OCI-LY7 (cell line): ENCODE measurements around the gene ANKRD10. TPM values are rescaled to one million over a fixed set of nuclear protein-coding genes. Genes with fewer than 3 reads are reported as not detected.
A peak's percentile ranks its signal among the peaks of the same experiment; 100 is the strongest.

Source experiments
- BruUV-seq: library from RNA; stranded (reverse); fragments of 400-500 nt; replicated peaks from 2 replicates; lab custom pipeline; 2021; lab: Mats Ljungman, UMichigan
- CTCF ChIA-PET: fragments of 300-600 bp; sonication (Branson Sonifier 250); formaldehyde crosslinking; loops from one replicate; lab custom pipeline; 2022; ENCODE audit warnings: antibody characterized with exemption; ENCODE audit not compliant: unreplicated experiment; lab: Charles Lee
- POLR2A ChIA-PET: fragments of 300-600 bp; sonication (Branson Sonifier 250); formaldehyde crosslinking; loops from one replicate; lab custom pipeline; 2022; ENCODE audit warnings: antibody characterized with exemption; lab: Charles Lee
- DNase-seq: peaks from one replicate; pipeline ENCODE4 v3.0.0-alpha.2; 2015; ENCODE audit warnings: low spot score
- H2AFZ ChIP-seq: fragments of 200-600 bp; sonication (generic), shearing (Covaris generic); 2 replicates; pipeline ENCODE4 v1.6.1; 2014; ENCODE audit warnings: mild to moderate bottlenecking, antibody characterized with exemption, low read length, moderate library complexity
- H3K27ac ChIP-seq: fragments of 200-600 bp; sonication (generic); 2 replicates; pipeline ENCODE4 v1.5.1; 2014; ENCODE audit warnings: mixed run types, low read depth, mild to moderate bottlenecking, moderate library complexity, low read length, inconsistent platforms; ENCODE audit not compliant: poor library complexity, severe bottlenecking
- H3K36me3 ChIP-seq: fragments of 200-600 bp; sonication (generic); 2 replicates; pipeline ENCODE4 v1.6.1; 2014; ENCODE audit warnings: mild to moderate bottlenecking, antibody characterized with exemption, low read length, moderate library complexity, mixed read lengths; ENCODE audit not compliant: insufficient read depth
- H3K4me1 ChIP-seq: fragments of 200-600 bp; sonication (generic); 2 replicates; pipeline ENCODE4 v1.5.1; 2014; ENCODE audit warnings: mild to moderate bottlenecking, low read length; ENCODE audit not compliant: insufficient read depth, poor library complexity, severe bottlenecking
- H3K4me2 ChIP-seq: fragments of 200-600 bp; sonication (generic); 2 replicates; pipeline ENCODE4 v1.6.1; 2014; ENCODE audit warnings: mild to moderate bottlenecking, low read length
- H3K4me3 ChIP-seq: fragments of 200-600 bp; sonication (generic); 2 replicates; pipeline ENCODE4 v1.5.1; 2014; ENCODE audit warnings: mild to moderate bottlenecking, low read depth, low read length; ENCODE audit not compliant: poor library complexity, severe bottlenecking
- H3K79me2 ChIP-seq: fragments of 200-600 bp; sonication (generic); 2 replicates; pipeline ENCODE4 v1.6.1; 2016; ENCODE audit warnings: low read depth, mild to moderate bottlenecking, low read length, moderate library complexity, mixed read lengths; ENCODE audit not compliant: insufficient read depth
- H3K9me2 ChIP-seq: fragments of 200-600 bp; sonication (generic); 2 replicates; pipeline ENCODE4 v1.6.1; 2016; ENCODE audit warnings: mild to moderate bottlenecking, low read length, mixed read lengths; ENCODE audit not compliant: insufficient read depth
- H3K9me3 ChIP-seq: fragments of 200-600 bp; sonication (generic); 2 replicates; pipeline ENCODE4 v1.6.1; 2014; ENCODE audit warnings: mild to moderate bottlenecking, mixed run types, low read length, mixed read lengths
- H4K20me1 ChIP-seq: fragments of 200-600 bp; sonication (generic); 2 replicates; pipeline ENCODE4 v1.6.1; 2014; ENCODE audit warnings: mild to moderate bottlenecking, antibody characterized with exemption, low read length, moderate library complexity, mixed read lengths; ENCODE audit not compliant: insufficient read depth
- EZH2phosphoT487 ChIP-seq: fragments of 200-600 bp; sonication (generic); IDR thresholded peaks from 2 replicates; pipeline ENCODE4 v1.6.1; 2018; ENCODE audit warnings: low read depth, borderline replicate concordance, mild to moderate bottlenecking, mixed run types, antibody characterized with exemption, low read length, moderate library complexity, mixed read lengths
- intact Hi-C: fragments of 100-400 bp; cut with micrococcal nuclease; formaldehyde crosslinking; loops from one replicate; pipeline ENCODE4 v1.10.0; 2022; ENCODE audit not compliant: unreplicated experiment
- total RNA-seq, 2 experiments: library from RNA; depleted of rRNA in 1 of 2; stranded (reverse); fragments of >200 nt in 1 of 2; shearing (Covaris generic) in 1 of 2; gene quantifications; 2 replicates each; pipeline ENCODE4 v1.2.3, GENCODE V29; 2014 to 2022
- TF ChIP-seq, protein P1 (sequence below): fragments of 200-600 bp; sonication (generic); conservative IDR thresholded peaks from 2 replicates; pipeline ENCODE4 v1.5.1; 2014; ENCODE audit warnings: mild to moderate bottlenecking, antibody characterized with exemption, low read length, moderate library complexity, mixed read lengths

ANKRD10 gene
- total RNA-seq, 2 experiments from 2014 or later, result 82.8 to 86.0 TPM

DNA sequence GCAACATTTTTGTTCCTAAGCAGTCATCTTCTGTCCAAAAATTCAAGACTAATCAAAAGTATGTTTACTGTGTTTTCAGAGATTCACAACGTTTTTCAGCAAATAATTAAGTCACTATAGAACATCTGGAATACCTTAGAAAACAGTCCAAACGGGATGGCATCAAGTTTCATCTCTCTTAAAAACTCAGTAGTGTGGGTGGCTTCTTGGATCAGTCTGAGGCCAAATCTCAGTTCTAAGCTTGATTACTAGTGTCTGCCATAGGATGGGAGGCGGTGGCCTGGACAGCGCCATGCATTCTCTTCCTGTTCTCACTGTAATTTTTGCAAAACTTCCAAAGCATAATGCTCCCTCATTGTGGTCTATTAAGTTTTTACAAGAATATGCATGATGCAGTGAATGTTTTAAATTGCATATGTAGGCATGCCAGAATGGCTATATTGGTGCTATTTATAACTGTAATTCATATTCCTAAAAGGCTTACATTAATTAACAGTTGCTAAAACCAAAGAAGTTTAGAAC lies 37.1 kb downstream of the ANKRD10 start:
- intact Hi-C loops, result no loop called here
- no peak overlapping the region for H3K27ac ChIP-seq
- CTCF ChIA-PET, result no interaction called here
- no peaks in the 10 kb centered on the region for H3K9me3 ChIP-seq
- no peak overlapping the region for H2AFZ ChIP-seq
- H3K79me2 ChIP-seq, result no peaks in the 10 kb centered on the region
- H3K36me3 ChIP-seq, result no peaks in the 10 kb centered on the region
- BruUV-seq, result no TSS peak
- POLR2A ChIA-PET, result no interaction called here
- no peak overlapping the region for H3K4me2 ChIP-seq
- no peak for DNase-seq
- TF ChIP-seq EZH2phosphoT487, result no peak
- TF ChIP-seq, protein P1, sequence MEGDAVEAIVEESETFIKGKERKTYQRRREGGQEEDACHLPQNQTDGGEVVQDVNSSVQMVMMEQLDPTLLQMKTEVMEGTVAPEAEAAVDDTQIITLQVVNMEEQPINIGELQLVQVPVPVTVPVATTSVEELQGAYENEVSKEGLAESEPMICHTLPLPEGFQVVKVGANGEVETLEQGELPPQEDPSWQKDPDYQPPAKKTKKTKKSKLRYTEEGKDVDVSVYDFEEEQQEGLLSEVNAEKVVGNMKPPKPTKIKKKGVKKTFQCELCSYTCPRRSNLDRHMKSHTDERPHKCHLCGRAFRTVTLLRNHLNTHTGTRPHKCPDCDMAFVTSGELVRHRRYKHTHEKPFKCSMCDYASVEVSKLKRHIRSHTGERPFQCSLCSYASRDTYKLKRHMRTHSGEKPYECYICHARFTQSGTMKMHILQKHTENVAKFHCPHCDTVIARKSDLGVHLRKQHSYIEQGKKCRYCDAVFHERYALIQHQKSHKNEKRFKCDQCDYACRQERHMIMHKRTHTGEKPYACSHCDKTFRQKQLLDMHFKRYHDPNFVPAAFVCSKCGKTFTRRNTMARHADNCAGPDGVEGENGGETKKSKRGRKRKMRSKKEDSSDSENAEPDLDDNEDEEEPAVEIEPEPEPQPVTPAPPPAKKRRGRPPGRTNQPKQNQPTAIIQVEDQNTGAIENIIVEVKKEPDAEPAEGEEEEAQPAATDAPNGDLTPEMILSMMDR, result no peak
- H3K4me1 ChIP-seq, result peaks cover 4% of the 10 kb centered on the region
- H3K4me3 ChIP-seq, result no peak overlapping the region
- H3K9me2 ChIP-seq, result no peaks in the 10 kb centered on the region
- H4K20me1 ChIP-seq, result no peaks in the 10 kb centered on the region

DNA sequence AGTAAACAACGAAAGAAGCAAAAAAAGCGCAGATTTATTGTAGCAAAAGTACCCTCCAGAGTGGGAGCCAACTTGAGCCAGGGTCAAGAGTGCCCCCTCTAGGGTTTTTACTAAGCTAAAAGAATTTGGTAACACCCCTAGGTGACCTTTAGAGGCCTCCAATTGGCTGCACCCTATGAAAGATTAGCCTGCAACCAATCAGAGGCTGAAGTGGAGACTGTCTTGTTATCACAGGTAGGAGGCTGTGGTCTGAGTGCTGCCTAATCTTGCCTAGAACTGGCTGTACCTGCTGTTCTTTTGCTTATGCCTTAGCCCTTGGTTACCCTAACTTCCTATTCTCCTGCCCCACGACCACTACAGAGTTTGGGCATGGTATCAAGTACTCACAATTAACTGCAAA lies 38.3 kb downstream of the ANKRD10 start:
- no peaks in the 10 kb centered on the region for H3K9me2 ChIP-seq
- H3K79me2 ChIP-seq, result no peaks in the 10 kb centered on the region
- H3K9me3 ChIP-seq, result no peaks in the 10 kb centered on the region
- H3K4me2 ChIP-seq, result no peak overlapping the region
- H3K27ac ChIP-seq, result no peak overlapping the region
- CTCF ChIA-PET, result no interaction called here
- intact Hi-C loops, result no loop called here
- no peak for DNase-seq
- no TSS peak for BruUV-seq
- no peak for TF ChIP-seq EZH2phosphoT487
- TF ChIP-seq, protein P1, result no peak
- no peak overlapping the region for H3K4me3 ChIP-seq
- no peak overlapping the region for H2AFZ ChIP-seq
- no peaks in the 10 kb centered on the region for H3K36me3 ChIP-seq
- no peaks in the 10 kb centered on the region for H4K20me1 ChIP-seq
- H3K4me1 ChIP-seq, result peaks cover 4% of the 10 kb centered on the region
- POLR2A ChIA-PET, result interaction anchor here (0.6 kb wide), 1 partner anchor 148 kb away, joined by 4 read pairs; no protein-coding TSS in a partner anchor

DNA sequence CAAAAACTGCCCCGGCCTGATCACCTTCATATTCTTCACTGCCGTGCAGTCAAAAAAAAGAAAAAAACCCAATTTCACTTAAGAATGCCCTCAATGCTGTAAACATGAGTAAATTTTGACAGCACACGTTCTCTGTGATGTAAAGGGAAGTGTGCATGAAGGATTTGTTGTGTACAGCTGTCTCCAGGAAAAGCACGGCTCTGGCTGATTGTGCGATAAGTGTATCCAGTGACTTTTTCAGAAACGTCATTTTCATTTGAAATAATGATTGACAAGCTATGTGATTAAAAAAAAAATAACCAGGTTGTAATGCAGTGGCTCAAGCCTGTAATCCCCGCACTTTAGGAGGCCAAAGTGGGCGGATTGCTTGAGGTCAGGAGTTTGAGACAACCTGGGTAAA lies 39.6 kb downstream of the ANKRD10 start:
- Histone ChIP-seq H2AFZ (no peak overlapping the region; the same call in 1 of the 2 replicates), H3K4me1 (peaks cover 4% of the 10 kb centered on the region), H3K9me2 (no peaks in the 10 kb centered on the region), H3K79me2 (no peaks in the 10 kb centered on the region), H3K4me2 (0 out of 2 replicates have a peak overlapping the region, but pooled peaks have one; percentile 29), H3K9me3 (no peaks in the 10 kb centered on the region), H3K36me3 (no peaks in the 10 kb centered on the region), H3K4me3 (no peak overlapping the region), H4K20me1 (no peaks in the 10 kb centered on the region), H3K27ac (no peak overlapping the region)
- TF ChIP-seq, protein P1, result no peak
- no peak for TF ChIP-seq EZH2phosphoT487
- CTCF ChIA-PET, result no interaction called here
- POLR2A ChIA-PET, result interaction anchor here (0.7 kb wide), 2 partner anchors 323 to 552 kb away, joined by 3 to 5 read pairs; no protein-coding TSS in a partner anchor
- intact Hi-C loops, result no loop called here
- no peak for DNase-seq
- no TSS peak for BruUV-seq
